HG03095 (cell line): ENCODE data around the gene SALL1.

ENCODE experiments used
- ATAC-seq: cut with Tn5 transposase; IDR thresholded peaks from one replicate; pipeline ENCODE4 v1.9.1; 2021; ENCODE audit warnings: moderate library complexity; ENCODE audit not compliant: unreplicated experiment

Gene SALL1

GRCh38 chr16:51157698-51158097 is 6.6 kb upstream of the SALL1 start:
- no peak for ATAC-seq

- ATAC-seq: no peak
Observed at GRCh38 chr16:51156807-51157200, 5.7 kb upstream of the SALL1 start.

GRCh38 chr16:51155820-51156806 is 5.0 kb upstream of the SALL1 start:
- ATAC-seq: no peak

- ATAC-seq: no peak
Observed at GRCh38 chr16:51155199-51155607, 4.1 kb upstream of the SALL1 start.

- ATAC-seq: no peak
Observed at GRCh38 chr16:51154271-51155171, 3.5 kb upstream of the SALL1 start.

GRCh38 chr16:51153577-51154031 is 2.5 kb upstream of the SALL1 start:
- no peak for ATAC-seq

GRCh38 chr16:51152691-51153576 is 1.9 kb upstream of the SALL1 start:
- no peak for ATAC-seq

- ATAC-seq: no peak
Observed at GRCh38 chr16:51151961-51152663, 1.0 kb upstream of the SALL1 start.

- no peak for ATAC-seq
Observed at GRCh38 chr16:51151435-51151960, 428 bp upstream of the SALL1 start.

GRCh38 chr16:51150165-51150887 is 744 bp downstream of the SALL1 start:
- no peak for ATAC-seq

GRCh38 chr16:51149721-51150164 is 1.3 kb downstream of the SALL1 start:
- ATAC-seq: no peak

GRCh38 chr16:51149251-51149661 is 1.8 kb downstream of the SALL1 start:
- no peak for ATAC-seq

GRCh38 chr16:51148678-51149228 is 2.3 kb downstream of the SALL1 start:
- no peak for ATAC-seq

GRCh38 chr16:51147776-51148677 is 3.0 kb downstream of the SALL1 start:
- ATAC-seq: no peak

GRCh38 chr16:51146256-51146924 is 4.7 kb downstream of the SALL1 start:
- no peak for ATAC-seq

GRCh38 chr16:51144203-51144602 is 6.9 kb downstream of the SALL1 start:
- ATAC-seq: no peak
